ENCODE results near the gene LYPD6B.
"Not testable (repeated sequence)": the region's sequence is repeated elsewhere in the genome, so short reads cannot be mapped to it uniquely, and the experiment has no call there.

LYPD6B gene

DNA sequence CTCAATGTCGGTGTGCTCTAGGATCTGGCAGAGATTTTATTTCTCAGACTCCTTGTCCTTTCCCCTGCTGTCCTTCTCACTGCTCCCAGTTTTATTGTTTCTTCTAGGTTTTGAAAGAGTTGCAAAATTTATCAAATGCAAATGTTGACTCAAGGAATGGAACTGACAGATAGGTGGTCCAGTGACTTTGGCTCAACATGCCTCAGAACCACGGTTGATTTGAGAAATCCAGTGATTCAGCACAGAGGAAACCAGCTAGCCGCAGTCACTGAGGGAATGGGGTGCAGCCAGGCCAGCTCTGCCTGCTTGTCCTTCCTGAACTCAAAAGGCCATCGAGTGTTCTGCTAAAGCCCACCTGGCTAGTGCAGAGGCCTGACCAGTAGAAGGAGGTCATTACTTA is 166.2 kb downstream of the LYPD6B start:
- DNase-seq (ENCODE audit: low read depth): no peak

DNA sequence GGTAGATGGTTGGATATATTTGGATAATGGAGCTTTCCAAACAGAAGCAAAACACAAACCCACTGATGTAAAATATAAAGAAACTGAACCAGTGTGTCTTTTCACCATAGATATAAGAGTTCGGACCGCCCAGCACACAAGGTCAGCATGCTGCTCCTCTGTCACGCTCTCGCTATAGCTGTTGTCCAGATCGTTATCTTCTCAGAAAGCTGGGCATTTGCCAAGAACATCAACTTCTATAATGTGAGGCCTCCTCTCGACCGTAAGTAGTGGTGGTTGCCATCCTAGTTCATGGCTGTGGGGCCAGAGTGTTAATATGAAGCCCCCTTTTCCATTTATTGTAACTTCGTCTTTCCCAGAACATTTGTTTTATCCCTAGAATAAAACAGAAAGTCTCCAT is 166.6 kb downstream of the LYPD6B start:
- DNase-seq (ENCODE audit: low read depth): no peak

DNA sequence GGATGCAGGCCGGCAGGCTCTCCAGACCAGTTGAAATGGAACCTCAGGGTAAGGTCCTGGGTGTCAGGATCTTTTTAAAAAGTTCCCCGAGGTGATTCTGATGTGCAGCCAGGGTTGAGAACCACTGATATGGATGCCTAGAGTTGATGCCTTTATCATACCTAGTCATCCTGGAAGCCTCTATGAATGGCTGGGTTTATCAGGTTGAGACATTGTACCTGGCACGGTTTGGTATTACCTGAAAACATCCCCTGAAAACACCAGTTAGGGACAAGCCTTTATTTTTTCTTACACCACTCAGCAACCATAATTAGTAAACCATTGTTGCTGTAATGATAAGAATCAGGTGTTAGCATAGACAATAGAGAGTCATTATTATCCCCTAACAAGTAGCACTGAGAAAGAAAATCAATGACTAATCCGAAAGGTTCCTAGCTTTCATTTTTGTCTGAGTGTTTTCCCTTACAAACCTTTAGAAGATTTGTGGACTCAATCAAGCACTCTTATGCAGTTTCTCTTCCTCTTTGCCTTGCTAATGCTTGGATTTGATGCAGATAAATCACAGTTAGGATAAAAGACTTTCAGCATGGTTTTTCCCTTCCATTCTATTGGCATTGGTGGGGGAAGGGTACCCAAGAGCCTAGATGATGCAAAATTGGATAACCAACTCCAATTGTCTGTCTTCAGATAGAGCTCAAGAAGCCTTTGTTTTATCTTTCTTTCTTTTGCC is 175.4 kb downstream of the LYPD6B start:
- no peak for DNase-seq (ENCODE audit: low read depth)

DNA sequence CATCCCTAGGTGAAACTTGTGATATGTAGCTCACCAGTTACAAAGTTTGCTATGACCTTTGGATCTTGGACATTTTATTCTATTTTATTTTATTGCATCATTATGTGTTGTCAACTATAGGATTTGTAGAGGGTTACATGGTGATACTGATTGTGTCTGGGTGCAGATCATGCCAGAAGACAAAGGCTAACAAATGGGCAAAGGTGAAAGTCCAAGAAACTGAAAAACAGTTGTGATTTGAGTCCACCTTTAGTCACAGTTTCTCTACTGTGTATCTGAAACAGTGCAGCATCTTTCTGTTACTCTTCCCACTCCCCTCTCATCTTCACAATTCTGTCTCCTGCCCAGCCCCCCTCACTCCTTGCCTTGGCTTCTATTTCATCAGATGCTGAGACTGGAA is 180.0 kb downstream of the LYPD6B start:
- no peak for DNase-seq (ENCODE audit: low read depth)

DNA sequence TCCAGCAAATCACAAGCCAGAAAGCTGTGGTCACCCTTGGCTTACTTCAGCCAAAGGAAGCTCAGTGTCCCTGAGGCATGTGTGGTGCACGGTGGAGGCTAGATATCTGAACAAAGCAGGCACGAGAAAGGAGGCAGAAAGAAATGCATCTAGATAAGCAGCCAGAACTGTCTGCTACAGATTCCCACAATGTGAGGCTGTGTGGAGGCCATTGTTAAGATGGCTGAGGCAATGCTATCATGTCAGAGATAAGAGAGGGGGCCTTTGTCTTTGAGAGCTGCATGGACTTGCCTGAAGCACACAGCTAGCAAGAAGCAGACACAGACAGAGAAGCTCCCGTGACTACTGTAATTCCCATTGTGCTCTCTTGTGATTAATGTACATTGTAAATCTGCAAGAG is 181.4 kb downstream of the LYPD6B start:
- no peak for DNase-seq (ENCODE audit: low read depth)

DNA sequence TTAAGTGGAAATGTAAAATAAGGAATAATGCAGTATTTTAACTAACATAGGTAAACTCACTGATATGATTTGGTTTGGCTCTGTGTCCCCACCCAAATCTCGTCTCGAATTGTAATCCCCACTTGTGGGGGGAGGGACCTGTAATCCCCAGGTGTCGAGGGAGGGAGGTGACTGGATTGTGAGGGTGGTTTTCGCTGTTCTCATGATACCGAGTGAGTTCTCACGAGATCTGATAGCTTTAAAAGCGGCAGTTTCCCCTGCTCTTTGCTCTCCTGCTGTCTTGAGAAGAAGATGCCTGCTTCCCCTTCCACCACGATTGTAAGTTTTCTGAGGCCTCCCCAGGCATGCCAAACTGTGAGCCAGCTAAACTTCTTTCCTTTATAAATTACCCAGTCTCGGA is 182.5 kb downstream of the LYPD6B start:
- DNase-seq (ENCODE audit: low read depth): no peak

DNA sequence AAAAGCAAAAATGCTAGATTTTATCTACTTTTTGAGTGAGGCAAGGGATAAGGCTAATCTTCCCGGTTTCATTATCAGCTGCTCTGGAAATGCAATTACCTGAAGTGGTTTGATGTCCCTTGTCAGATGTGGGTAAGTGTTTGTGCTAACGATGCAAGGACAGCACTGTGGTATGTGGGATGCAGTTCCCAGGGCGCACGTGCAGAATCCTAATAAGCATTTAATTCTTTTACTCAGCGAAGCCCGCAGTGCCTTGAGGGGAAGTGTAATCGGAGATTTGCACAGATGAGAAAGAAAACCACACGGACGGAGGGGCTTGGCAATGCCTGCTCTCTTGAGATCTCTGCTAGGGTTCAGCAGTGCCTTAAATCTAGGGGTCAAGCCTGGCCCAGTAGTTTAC is 183.4 kb downstream of the LYPD6B start:
- peak; percentile 0 for DNase-seq (ENCODE audit: low read depth)

DNA sequence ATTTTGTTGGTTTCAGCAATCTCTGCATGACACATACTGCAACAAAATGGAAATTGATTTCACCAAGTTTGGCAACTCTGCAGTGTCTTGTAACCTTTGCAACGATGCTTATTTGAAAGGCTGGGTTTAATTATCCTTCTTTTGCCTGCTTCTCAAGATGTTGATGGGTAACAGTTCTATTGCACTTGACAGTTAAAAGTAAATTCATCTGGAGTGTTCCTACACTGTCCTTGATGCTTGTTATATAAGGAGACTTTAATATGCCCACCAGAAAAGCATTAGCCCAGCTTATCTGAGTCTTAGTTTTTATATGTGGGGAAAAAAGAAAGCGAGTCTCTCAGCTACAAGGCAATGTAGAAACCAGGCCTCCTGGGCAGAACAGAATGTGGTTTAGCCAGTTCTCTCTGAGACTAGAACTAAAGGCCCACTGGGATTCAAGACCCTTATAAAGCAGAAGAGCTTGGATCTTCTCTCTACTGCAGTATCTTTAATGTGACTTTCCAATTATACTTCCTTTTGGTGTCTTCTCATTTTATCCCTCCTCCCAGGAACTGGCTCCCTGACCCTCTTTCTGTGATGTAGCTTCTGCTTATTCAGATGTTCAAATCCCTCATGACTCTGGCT is 185.1 kb downstream of the LYPD6B start:
- no peak for DNase-seq (ENCODE audit: low read depth)

DNA sequence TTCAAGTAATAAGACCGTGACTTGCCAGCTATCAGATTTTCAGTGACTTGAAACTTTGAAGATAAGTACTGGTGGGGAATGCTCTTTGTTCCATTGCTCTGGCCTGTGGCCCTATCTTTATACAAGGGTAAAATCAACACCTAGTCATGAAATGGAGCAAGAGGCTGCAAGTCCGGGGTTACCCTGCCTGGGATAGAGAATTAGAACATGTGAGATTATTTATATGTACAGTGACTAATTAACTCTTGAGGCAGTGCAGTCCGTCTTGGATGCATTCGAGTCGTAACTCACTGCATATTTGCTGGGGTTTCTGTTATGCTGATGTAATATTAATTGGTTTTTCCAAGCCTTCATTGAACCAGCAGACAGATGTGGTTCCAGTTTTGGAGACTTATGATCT is 186.0 kb downstream of the LYPD6B start:
- no peak for DNase-seq (ENCODE audit: low read depth)

DNA sequence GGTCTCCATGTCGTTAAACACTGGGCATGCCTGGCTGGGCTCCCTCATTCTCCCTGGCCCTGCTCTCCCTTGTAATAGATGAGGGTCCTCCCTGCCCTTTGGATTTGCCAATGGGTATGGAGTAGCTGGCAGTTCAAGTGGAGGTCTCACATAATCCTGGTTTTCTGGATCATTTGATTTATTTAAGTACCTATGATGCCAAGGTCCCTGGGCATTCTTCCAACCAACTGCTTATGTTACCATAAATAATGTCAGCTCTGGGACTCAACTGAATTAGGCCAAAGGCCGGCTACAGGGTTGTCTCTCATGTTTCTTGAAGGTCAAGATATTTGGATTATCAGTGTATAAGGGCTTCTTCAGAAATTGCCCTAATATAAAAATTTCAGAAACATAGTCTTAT is 186.9 kb downstream of the LYPD6B start:
- DNase-seq (ENCODE audit: low read depth): no peak

DNA sequence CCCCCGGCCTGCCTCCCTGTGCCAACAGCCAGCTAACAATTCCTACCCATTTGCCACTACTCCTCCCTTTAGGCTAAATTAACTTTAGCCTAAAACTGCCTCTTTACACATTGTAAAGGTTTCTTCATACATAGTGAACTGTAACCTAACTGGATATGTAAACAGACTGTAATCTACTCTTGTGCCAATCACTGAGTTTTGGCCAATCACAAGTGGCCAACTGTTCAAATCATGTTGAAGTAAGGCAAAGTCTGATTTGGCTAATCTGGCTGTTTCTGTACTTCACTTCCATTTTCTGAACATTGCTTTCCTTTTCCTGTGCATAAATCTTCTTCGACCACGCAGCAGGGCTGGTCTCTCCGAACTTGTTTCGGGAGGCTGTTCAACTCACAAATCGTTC is 188.3 kb downstream of the LYPD6B start:
- no peak for DNase-seq (ENCODE audit: low read depth)

DNA sequence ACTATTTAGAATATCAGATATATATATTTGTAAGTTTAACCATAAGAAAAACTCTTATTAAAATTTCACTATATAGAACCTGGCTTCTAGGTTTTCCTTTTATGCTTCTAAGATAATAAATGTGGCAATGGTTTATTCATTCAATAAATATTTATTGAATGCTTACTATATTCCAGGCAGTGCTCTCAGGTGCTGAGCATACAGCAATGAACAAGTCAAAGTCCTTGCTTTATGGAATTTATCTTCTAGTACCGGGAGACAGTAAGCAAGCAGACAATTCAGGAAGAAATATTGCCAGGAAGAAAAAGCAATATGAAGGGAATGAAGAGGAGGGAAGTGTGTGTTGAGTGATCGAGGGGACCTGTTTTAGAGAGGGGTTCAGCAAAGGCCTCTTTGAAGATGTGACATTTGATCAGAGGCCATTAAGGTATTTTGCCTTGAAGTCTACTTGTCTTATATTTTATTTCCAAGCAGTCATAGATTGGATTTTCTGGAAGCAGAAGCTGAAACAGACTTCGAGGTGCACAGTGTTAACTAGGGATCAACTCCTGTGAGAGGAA is 197.4 kb downstream of the LYPD6B start:
- no peak for DNase-seq (ENCODE audit: low read depth)

DNA sequence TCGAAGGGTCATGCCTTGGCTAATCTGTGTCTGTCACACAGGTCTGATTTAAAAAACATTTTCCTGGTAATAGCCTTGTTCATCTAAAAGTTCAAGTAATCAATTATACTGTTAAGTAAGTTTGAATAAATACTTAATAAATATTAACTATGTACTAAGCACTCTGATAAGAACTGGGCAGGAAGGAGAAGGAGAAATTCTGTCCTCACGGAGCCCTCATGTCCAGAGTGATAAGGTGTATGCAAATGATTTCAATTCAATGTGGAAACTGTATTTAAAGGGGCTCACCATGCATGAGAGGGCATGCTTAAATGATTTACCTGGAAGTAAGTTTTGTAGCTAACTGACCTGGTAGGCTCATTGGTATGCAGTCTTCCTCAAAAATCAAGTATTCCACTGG is 197.9 kb downstream of the LYPD6B start:
- no peak for DNase-seq (ENCODE audit: low read depth)

DNA sequence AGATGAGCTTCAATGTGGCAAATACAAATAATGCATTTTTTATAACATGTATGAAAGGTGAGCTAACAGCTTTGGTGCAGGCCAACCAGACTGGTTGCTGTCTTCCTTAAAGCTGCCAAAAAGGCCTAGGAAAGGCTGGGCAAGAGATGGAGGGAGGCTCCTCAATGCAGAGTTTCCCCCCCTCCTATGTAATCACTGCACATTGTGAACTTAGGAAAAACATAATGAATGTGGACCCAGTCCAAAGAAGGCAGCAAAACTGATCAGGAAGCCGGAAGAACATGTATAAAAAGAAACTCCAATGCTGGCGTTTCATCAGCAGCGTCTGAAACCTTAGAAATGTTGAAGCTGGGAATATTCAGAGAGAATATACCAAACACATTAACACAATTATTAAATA is 207.7 kb downstream of the LYPD6B start:
- DNase-seq (ENCODE audit: low read depth): no peak

DNA sequence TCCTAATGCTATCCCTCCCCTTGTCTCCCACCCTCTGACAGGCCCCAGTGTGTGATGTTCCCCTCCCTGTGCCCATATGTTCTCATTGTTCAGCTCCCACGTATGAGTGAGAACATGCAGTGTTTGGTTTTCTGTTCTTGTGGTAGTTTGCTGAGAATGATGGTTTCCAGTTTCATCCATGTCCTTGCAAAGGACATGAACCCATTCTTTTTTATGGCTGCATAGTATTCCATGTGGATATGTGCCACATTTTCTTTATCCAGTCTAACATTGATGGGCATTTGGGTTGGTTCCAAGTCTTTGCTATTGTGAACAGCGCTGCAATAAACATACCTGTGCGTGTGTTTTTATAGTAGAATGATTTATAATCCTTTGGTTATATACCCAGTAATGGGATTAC is 212.9 kb downstream of the LYPD6B start:
- not testable (repeated sequence) for DNase-seq (ENCODE audit: low read depth)

DNA sequence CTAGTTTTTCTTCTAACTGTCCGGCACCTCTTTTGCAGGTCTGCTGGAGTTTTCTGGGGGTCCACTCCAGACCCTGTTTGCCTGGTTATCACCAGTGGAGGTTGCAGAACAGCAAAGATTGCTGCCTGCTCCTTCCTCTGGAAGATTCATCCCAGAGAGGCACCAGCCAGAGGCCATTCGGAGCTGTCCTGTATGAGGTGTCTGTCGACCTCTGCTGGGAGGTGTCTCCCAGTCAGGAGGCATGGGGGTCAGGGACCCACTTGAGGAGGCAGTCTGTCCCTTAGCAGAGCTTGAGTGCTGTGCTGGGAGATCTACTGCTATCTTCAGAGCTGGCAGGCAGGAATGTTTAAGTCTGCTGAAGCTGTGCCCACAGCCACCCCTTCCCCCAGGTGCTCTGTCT is 218.4 kb downstream of the LYPD6B start:
- not testable (repeated sequence) for DNase-seq (ENCODE audit: low read depth)

DNA sequence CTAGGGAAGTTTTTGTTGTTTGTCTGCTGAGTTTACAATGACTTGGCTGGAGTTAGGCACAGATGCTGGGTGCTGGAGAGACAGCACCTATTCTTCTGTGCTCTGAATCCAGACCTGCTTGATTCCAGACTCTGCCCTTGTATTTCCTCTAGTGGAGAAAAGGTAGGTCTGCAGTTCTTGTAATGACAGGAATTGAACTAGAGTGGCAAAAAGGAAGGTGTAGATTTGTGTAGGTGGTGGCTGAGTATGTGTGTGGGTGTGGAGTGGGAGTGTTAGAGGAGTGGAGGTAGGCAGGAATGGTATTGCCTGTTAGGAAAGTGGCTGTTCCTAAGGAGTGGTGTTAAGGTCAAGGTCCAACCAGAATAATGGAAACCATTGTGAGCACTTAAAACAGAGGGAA is 220.0 kb downstream of the LYPD6B start:
- DNase-seq (ENCODE audit: low read depth): no peak

DNA sequence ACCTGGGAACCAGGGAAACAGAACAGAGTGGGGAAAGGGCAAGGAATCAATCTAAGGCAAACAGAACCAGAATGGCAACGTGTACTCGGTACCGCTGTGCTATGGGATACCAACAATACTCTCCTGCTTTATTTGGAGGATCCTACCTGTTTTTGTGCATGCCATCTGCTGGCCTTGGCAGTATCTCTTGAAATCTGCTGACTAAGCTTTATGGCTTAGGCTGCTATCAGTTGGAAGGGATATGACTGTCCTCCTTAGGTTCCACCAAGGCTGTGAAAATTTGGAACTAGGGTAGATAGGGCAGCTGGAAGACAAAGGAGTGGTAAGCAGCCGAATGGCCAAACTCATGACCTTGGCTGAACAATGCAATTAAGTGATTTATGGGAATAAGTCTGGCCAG is 220.6 kb downstream of the LYPD6B start:
- DNase-seq (ENCODE audit: low read depth): no peak

DNA sequence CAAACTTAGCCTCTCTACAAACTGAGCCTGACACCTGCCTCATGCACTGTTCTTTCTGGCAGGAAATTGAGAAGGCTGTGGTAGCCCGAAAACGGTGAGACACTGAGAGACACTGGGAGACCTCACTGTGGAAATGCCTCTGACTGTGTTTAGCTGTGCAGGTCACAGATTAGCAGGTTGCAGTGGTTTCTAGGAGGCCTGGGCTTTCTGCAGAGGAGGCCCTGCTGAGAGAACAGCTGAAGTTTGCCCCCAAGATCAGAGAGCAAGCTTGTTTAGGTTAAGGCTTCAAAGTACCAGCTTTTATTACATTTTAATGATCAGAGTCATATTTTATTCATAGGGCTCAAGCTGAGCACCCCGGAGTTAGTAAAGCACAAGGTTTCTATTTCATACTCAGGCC is 223.2 kb downstream of the LYPD6B start:
- DNase-seq (ENCODE audit: low read depth): no peak
